HG03342 (cell line): Measurements from ENCODE around the gene RRBP1.

Experiments used
- ATAC-seq: cut with Tn5 transposase; IDR thresholded peaks from one replicate; pipeline ENCODE4 v1.9.1; 2021; ENCODE audit warnings: mild to moderate bottlenecking, moderate library complexity; ENCODE audit not compliant: unreplicated experiment

Gene RRBP1

GRCh38 chr20:17682103-17682888 is at the start of gene RRBP1:
Gene RRBP1, minus strand, starts transcription at chr20:17682242. Its CDS starts 21,735 bp downstream, at chr20:17660507.
- ATAC-seq: peak; percentile 84

GRCh38 chr20:17731233-17731632 is 49.2 kb upstream of the RRBP1 start:
- no peak for ATAC-seq

- no peak for ATAC-seq
Observed at GRCh38 chr20:17730071-17730470, 48.0 kb upstream of the RRBP1 start.

- ATAC-seq: no peak
Observed at GRCh38 chr20:17728074-17728473, 46.0 kb upstream of the RRBP1 start.

- ATAC-seq: no peak
Observed at GRCh38 chr20:17727351-17727750, 45.3 kb upstream of the RRBP1 start.

GRCh38 chr20:17726902-17727301 is 44.9 kb upstream of the RRBP1 start:
- no peak for ATAC-seq

GRCh38 chr20:17725094-17725835 is 43.2 kb upstream of the RRBP1 start:
- ATAC-seq: no peak

- no peak for ATAC-seq
Observed at GRCh38 chr20:17723301-17723691, 41.3 kb upstream of the RRBP1 start.

GRCh38 chr20:17722493-17723300 is 40.7 kb upstream of the RRBP1 start:
- ATAC-seq: no peak

- ATAC-seq: no peak
Observed at GRCh38 chr20:17721802-17722486, 39.9 kb upstream of the RRBP1 start.

GRCh38 chr20:17720755-17721154 is 38.7 kb upstream of the RRBP1 start:
- ATAC-seq: no peak

GRCh38 chr20:17716331-17716730 is 34.3 kb upstream of the RRBP1 start:
- ATAC-seq: no peak

- ATAC-seq: no peak
Observed at GRCh38 chr20:17715075-17715474, 33.0 kb upstream of the RRBP1 start.

GRCh38 chr20:17714597-17714996 is 32.6 kb upstream of the RRBP1 start:
- ATAC-seq: no peak

- ATAC-seq: no peak
Observed at GRCh38 chr20:17712708-17713107, 30.7 kb upstream of the RRBP1 start.

GRCh38 chr20:17712201-17712600 is 30.2 kb upstream of the RRBP1 start:
- ATAC-seq: no peak

- ATAC-seq: no peak
Observed at GRCh38 chr20:17711267-17711627, 29.2 kb upstream of the RRBP1 start.

- no peak for ATAC-seq
Observed at GRCh38 chr20:17710379-17711266, 28.6 kb upstream of the RRBP1 start.

GRCh38 chr20:17709361-17710293 is 27.6 kb upstream of the RRBP1 start:
- no peak for ATAC-seq
